DMS114 treated with DMSO at 0.1 percent for 48 hours (cell line): Measurements from ENCODE around the gene TMED6.
"Not testable (repeated sequence)": the region's sequence is repeated elsewhere in the genome, so short reads cannot be mapped to it uniquely, and the experiment has no call there.

ENCODE experiments used
- DNase-seq: peaks from one replicate; lab custom pipeline; 2025; ENCODE audit not compliant: unreplicated experiment; lab: John Stamatoyannopoulos, UW

Gene TMED6

GRCh38 chr16:69363281-69363717 is 11.7 kb upstream of the TMED6 start:
- DNase-seq: no peak

- not testable (repeated sequence) for DNase-seq
Measured at GRCh38 chr16:69360070-69360469, 8.5 kb upstream of the TMED6 start.

GRCh38 chr16:69350536-69351133 is 951 bp downstream of the TMED6 start:
- no peak for DNase-seq

GRCh38 chr16:69349536-69349935 is 2.0 kb downstream of the TMED6 start:
- DNase-seq: no peak

GRCh38 chr16:69348222-69348621 is 3.4 kb downstream of the TMED6 start:
- no peak for DNase-seq

- DNase-seq: no peak
Measured at GRCh38 chr16:69346683-69347082, 4.9 kb downstream of the TMED6 start.

- DNase-seq: no peak
Measured at GRCh38 chr16:69345923-69346322, 5.7 kb downstream of the TMED6 start.

- DNase-seq: no peak
Measured at GRCh38 chr16:69344171-69344570, 7.4 kb downstream of the TMED6 start.

GRCh38 chr16:69340095-69340644 is 11.4 kb downstream of the TMED6 start:
- DNase-seq: no peak

GRCh38 chr16:69339289-69340094 is 12.1 kb downstream of the TMED6 start, which contains the start of the genes COG8 and NIP7:
COG8 (minus strand) TSS chr16:69339564; CDS start chr16:69339552, 12 bp downstream.
NIP7 (plus strand) TSS chr16:69339772; CDS start chr16:69339830, 58 bp downstream.
- peak; percentile 99 for DNase-seq

GRCh38 chr16:69338557-69339288 is 12.9 kb downstream of the TMED6 start:
- no peak for DNase-seq

- DNase-seq: no peak
Measured at GRCh38 chr16:69334696-69335095, 16.9 kb downstream of the TMED6 start.

- peak; percentile 88 for DNase-seq
Measured at GRCh38 chr16:69330286-69331109, 21.1 kb downstream of the TMED6 start, which contains the start of gene PDF. PDF (minus strand) TSS chr16:69330588; CDS start chr16:69330570, 18 bp downstream.

GRCh38 chr16:69329369-69330285 is 22.0 kb downstream of the TMED6 start:
- DNase-seq: no peak

- DNase-seq: no peak
Measured at GRCh38 chr16:69328854-69329316, 22.7 kb downstream of the TMED6 start.

GRCh38 chr16:69327585-69328310 is 23.8 kb downstream of the TMED6 start:
- no peak for DNase-seq

GRCh38 chr16:69326172-69326873 is 25.3 kb downstream of the TMED6 start:
- no peak for DNase-seq

- no peak for DNase-seq
Measured at GRCh38 chr16:69325784-69326171, 25.8 kb downstream of the TMED6 start.
